ENCODE results near the gene HSD17B11. TPM values are rescaled to one million over a fixed set of nuclear protein-coding genes. Genes with fewer than 3 reads are reported as not detected.
"Not testable (repeated sequence)": the region's sequence is repeated elsewhere in the genome, so short reads cannot be mapped to it uniquely, and the experiment has no call there.

The HSD17B11 gene
- total RNA-seq, 1 experiment from 2014 or later: 62.5 TPM

DNA sequence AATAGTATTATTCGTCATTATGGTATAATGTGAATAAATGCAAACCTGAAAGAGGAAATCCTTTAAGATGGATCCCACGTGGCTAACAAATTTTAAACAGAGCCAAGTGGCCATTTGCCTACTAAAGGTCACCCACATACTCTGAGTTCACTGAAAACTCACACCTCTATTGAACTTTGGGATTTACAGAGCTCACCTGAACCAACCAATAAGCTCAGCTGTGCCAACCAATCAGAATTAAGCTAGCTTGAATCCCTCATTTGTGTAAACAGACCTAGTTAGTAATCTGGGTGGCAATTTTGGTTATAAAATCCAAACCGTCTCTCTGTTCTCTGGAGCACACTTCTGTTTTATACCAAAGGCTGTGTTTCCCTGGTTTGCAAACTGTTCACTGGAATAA, 26.0 kb upstream of the HSD17B11 start:
- peaks cover 13% of the 10 kb centered on the region for H3K4me1 ChIP-seq
- H3K27me3 ChIP-seq: no peaks in the 10 kb centered on the region
- no peak for DNase-seq
- H3K36me3 ChIP-seq: no peaks in the 10 kb centered on the region
- 0 out of 2 replicates have a peak, but pooled peaks cover 4% of the 10 kb centered on the region for H3K9me3 ChIP-seq (replicated peaks)
- no peak overlapping the region for H3K27ac ChIP-seq
- H3K4me3 ChIP-seq: no peak overlapping the region

DNA sequence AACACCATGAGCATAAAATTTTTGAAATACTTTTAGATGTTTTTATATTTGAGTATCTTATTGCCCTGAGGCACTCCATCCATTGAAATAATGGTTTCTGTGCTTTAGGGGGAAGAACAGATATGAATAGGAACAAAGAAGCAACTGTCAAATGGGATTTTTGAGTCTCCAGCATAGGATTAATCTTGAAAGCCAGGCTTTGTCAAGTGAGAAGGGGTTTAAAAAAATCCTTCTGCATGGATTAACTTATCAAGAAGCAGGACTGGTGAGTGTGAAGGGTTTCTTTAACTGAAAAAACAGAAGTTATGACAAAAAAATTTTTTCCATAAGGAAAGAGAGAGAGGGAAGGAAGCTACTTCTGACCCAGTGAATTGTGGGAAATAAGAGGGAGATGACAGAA, 23.8 kb upstream of the HSD17B11 start:
- Histone ChIP-seq H3K4me3 (no peak overlapping the region), H3K27ac (no peak overlapping the region), H3K36me3 (no peaks in the 10 kb centered on the region), H3K27me3 (no peaks in the 10 kb centered on the region), H3K4me1 (peaks cover 8% of the 10 kb centered on the region), H3K9me3 (replicated peaks) (0 out of 2 replicates have a peak, but pooled peaks cover 4% of the 10 kb centered on the region)
- peak in 1 of 2 experiments; percentile 63 for DNase-seq

DNA sequence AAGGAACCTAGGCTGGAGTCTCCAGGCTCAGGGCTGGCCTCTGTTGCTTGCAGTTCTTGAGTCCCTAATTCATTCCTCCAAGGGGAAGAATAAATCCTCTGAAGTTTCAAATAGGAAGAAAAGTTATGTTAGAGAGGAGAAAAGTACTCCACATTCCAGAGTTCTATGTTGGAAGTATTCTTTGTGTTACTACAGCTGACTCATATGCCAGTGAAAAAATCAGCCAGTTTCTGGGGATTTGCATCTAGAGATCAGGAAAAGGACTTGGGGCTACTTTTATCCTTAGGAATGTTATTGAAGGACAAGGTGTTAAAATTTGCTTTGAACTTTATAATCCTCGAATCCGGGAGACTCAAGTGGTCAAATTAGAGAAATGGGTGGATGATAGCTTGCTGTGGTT, 19.7 kb upstream of the HSD17B11 start:
- H3K27me3 ChIP-seq: no peaks in the 10 kb centered on the region
- 0 out of 2 replicates have a peak, but pooled peaks cover 4% of the 10 kb centered on the region for H3K9me3 ChIP-seq (replicated peaks)
- no peaks in the 10 kb centered on the region; the same call in none of the 2 replicates for H3K4me1 ChIP-seq
- H3K4me3 ChIP-seq: no peak overlapping the region
- no peaks in the 10 kb centered on the region for H3K36me3 ChIP-seq
- no peak overlapping the region for H3K27ac ChIP-seq
- DNase-seq: no peak

DNA sequence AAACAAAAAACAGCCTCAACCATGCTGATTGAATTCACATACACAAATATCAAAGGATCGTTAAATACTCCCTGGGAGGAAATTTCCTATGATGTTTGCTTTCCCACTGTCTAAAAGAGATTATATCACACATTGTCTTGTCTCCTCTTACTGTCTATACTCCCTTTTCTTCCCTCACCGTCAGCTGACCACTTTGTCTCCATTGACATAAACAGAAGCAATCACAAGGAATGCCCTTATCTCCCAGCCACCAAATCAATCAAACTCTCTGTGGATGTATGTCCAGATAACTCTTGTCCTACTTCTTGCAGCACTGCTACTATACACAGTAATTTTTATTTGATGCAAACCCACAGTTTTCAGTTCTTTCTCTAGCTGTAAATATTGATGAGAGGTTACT, 19.2 kb upstream of the HSD17B11 start:
- no peaks in the 10 kb centered on the region; the same call in none of the 2 replicates for H3K4me1 ChIP-seq
- H3K4me3 ChIP-seq: no peak overlapping the region
- H3K36me3 ChIP-seq: no peaks in the 10 kb centered on the region
- no peak for DNase-seq
- no peak overlapping the region for H3K27ac ChIP-seq
- no peaks in the 10 kb centered on the region for H3K27me3 ChIP-seq
- H3K9me3 ChIP-seq (replicated peaks): 0 out of 2 replicates have a peak, but pooled peaks cover 4% of the 10 kb centered on the region

DNA sequence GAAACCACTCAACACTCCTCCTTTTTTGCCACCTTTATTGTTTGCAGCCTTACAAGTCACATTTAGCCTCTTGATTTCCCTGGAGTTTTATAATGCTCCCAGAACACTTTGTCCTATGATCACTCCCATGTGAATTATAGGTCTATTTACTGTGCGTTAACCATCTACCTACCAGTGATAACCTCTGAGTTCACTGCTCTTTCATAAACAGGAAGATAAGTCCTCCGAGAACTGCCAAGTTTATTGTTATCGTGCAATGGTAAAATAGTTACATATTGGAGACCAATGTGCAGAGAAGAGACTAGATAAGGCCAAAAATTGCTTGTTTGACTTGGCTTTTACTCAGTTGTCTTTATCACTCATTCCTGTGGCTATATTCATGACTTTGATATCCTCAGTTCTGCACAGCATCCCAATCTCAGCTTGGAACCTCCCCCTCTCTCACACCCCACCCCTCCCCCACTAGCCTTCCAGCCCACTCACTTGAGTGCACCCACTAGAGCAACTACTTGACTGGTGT, 18.5 kb upstream of the HSD17B11 start:
- no peaks in the 10 kb centered on the region for H3K27me3 ChIP-seq
- H3K27ac ChIP-seq: no peak overlapping the region
- H3K4me3 ChIP-seq: no peak overlapping the region
- 0 out of 2 replicates have a peak, but pooled peaks cover 4% of the 10 kb centered on the region for H3K9me3 ChIP-seq (replicated peaks)
- no peaks in the 10 kb centered on the region; the same call in none of the 2 replicates for H3K4me1 ChIP-seq
- no peaks in the 10 kb centered on the region for H3K36me3 ChIP-seq
- no peak for DNase-seq

DNA sequence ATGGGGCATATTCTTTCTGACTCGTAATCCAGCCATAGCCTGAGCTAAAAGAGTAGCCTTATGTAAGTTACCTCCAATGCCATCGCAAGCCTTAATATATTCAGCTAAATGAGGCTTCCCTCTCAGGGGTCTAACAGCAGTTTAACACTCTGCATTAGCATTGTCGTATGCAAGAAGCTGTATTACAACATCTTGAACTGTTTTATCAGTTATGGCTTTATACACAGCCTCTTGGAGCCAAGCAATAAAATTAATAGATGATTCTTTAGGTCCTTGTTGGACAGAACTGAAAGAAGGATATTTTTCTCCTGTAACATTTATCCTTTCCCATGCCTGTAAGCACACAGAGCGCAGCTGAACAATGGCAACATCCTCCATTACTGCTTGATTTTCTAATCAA, 15.9 kb upstream of the HSD17B11 start:
- not testable (repeated sequence) for H3K9me3 ChIP-seq (replicated peaks); DNase-seq; H3K36me3 ChIP-seq; H3K27ac ChIP-seq; H3K27me3 ChIP-seq; H3K4me3 ChIP-seq; H3K4me1 ChIP-seq

DNA sequence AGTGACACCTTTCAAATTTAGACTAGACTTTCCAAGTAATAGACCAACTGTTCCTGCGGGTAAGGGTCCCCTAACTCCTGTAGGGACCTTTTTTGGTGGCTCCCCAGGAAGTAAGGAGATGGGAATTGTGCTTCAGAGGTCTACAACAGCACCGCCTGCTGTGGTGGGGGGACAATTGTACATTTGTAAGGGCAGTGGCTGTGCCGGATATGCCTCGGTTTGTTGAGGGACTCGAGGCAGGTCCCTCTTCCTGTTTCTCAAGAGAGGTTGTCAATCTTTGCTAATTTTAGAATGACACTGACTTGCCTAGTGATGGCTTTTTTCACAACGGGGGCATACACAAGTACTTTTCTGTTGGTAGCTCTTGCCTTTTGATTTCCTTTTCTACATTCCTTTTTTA, 15.5 kb upstream of the HSD17B11 start:
- Histone ChIP-seq H3K27me3 (no peaks in the 10 kb centered on the region), H3K4me3 (no peak overlapping the region), H3K9me3 (replicated peaks) (0 out of 2 replicates have a peak, but pooled peaks cover 4% of the 10 kb centered on the region), H3K4me1 (no peaks in the 10 kb centered on the region; the same call in 1 of the 2 replicates), H3K27ac (no peak overlapping the region), H3K36me3 (no peaks in the 10 kb centered on the region)
- DNase-seq: no peak

DNA sequence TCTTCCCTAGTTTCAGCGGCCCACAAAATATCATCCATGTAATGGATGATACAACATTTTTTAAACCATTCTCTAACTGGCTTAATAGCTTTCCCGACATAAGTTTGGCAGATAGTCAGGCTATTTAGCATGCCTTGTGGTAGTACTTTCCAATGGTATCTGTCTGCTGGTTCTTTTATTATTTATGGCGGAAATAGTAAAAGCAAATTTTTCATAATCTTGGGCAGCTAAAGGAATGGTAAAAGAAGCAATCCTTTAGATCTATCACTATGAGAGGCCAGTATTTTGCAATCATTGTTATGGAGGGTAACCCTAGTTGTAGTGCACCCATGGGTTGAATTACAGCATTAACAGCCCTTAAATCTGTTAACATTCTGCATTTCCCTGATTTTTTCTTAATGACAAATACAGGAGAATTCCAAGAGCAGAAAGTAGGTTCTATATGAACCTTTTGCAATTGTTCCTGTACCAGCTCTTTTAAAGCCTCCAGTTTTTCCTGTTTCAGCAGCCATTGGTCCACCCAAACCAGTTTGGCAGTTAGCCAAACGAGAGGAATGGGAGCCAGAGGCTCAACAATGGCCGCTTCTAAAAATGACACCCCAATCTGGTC, 14.3 kb upstream of the HSD17B11 start:
- Histone ChIP-seq H3K9me3 (replicated peaks) (0 out of 2 replicates have a peak, but pooled peaks cover 4% of the 10 kb centered on the region), H3K27me3 (no peaks in the 10 kb centered on the region), H3K36me3 (no peaks in the 10 kb centered on the region), H3K4me3 (no peak overlapping the region), H3K27ac (no peak overlapping the region), H3K4me1 (no peaks in the 10 kb centered on the region; the same call in 1 of the 2 replicates)
- DNase-seq: no peak

DNA sequence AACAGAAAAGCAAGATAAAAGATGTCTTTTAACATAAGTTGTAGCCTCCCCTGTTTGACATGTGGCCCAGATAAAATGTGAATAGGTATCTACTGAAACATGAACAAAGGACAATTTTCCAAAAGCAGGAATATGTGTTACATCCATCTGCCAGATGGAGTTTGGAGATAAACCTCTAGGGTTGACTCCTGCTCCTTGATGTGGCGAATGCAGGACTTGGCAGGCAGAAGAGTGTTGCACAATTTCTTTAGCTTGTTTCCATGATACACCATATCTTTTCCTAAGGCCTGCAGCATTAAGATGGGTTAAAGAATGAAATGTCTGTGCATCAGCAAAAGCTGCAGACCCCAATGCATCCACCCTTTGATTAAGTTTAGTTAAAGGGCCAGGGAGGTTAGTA, 12.7 kb upstream of the HSD17B11 start:
- H3K4me3 ChIP-seq; H3K4me1 ChIP-seq; DNase-seq; H3K27ac ChIP-seq; H3K27me3 ChIP-seq; H3K36me3 ChIP-seq; H3K9me3 ChIP-seq (replicated peaks): not testable (repeated sequence)

DNA sequence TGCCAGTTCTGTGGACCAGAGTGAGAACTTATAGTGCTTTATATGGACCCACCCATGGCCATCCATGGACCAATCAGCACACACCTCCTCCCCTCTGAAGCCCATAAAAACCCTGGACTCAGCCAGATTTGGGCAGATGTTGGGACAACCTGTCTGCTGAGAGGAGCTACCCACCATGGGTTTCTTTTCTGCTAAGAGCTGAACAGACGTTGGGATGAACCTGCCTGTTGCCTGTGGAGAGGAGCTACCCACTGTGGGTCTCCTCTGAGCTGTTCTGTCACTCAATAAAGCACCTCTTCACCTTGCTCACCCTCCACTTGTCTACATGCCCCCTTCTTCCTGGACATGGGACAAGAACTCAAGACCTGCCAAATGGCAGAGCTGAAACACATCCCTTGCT, 9.0 kb upstream of the HSD17B11 start:
- Histone ChIP-seq H3K9me3 (replicated peaks) (0 out of 2 replicates have a peak, but pooled peaks cover 4% of the 10 kb centered on the region), H3K4me1 (no peaks in the 10 kb centered on the region), H3K27ac (no peak overlapping the region), H3K4me3 (no peak overlapping the region), H3K27me3 (no peaks in the 10 kb centered on the region), H3K36me3 (no peaks in the 10 kb centered on the region)
- no peak for DNase-seq

DNA sequence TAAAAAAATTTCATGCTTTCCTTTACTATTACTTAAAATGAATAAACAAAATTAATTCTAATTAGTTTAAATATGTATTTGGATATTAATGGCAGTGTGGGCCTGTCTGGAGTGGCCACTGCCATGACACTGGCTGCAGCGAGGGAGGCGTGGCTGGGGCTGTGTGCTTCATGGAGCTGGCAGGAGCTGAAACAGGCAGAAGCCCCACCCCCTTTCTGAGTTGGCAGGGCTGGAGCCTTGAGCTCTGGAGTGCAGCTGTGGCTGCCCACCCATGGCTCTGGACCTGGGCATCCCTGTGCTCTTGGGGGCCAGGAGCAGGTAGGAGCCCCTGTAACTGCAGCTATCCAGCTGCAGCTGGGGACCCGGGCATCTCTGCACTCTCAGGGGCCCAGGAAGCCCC, 8.2 kb upstream of the HSD17B11 start:
- Histone ChIP-seq H3K27ac (no peak overlapping the region), H3K4me3 (no peak overlapping the region)
- DNase-seq: peak; percentile 21 to 33

DNA sequence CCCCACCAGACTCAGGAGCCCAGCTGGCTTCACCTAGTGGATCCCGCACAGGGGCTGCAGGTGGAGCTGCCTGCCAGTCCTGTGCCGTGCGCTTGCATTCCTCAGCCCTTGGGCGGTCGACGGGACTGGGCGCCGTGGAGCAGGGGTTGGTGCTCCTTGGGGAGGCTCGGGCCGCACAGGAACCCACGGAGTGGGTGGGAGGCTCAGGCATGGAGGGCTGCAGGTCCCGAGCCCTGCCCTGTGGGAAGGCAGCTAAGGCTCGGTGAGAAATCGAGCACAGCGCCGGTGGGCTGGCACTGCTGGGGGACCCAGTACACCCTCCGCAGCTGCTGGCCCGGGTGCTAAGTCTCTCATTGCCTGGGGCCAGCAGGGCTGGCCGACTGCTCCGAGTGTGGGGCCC, 4.9 kb upstream of the HSD17B11 start:
- DNase-seq; H3K4me1 ChIP-seq; H3K9me3 ChIP-seq (replicated peaks); H3K27ac ChIP-seq; H3K27me3 ChIP-seq; H3K4me3 ChIP-seq; H3K36me3 ChIP-seq: not testable (repeated sequence)

More for the DNA sequence above, 8.2 kb upstream of the HSD17B11 start:
- no peaks in the 10 kb centered on the region for H3K27me3 ChIP-seq
- H3K4me1 ChIP-seq: no peaks in the 10 kb centered on the region
- 0 out of 2 replicates have a peak, but pooled peaks cover 4% of the 10 kb centered on the region for H3K9me3 ChIP-seq (replicated peaks)
- no peaks in the 10 kb centered on the region for H3K36me3 ChIP-seq

DNA sequence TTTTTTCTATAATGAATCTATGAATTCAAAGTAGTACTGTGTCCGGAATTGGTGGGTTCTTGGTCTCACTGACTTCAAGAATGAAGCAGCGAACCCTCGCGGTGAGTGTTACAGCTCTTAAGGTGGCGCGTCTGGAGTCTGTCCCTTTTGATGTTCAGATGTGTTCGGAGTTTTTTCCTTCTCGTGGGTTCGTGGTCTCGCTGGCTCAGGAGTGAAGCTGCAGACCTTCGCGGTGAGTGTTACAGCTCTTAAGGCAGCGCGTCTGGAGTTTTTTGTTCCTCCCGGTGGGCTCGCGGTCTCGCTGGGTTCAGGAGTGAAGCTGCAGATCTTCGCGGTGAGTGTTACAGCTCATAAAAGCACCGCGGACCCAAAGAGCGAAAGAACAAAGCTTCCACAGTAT, 4.1 kb upstream of the HSD17B11 start:
- not testable (repeated sequence) for H3K27me3 ChIP-seq; H3K4me3 ChIP-seq; H3K4me1 ChIP-seq; H3K36me3 ChIP-seq; H3K27ac ChIP-seq; DNase-seq; H3K9me3 ChIP-seq (replicated peaks)

DNA sequence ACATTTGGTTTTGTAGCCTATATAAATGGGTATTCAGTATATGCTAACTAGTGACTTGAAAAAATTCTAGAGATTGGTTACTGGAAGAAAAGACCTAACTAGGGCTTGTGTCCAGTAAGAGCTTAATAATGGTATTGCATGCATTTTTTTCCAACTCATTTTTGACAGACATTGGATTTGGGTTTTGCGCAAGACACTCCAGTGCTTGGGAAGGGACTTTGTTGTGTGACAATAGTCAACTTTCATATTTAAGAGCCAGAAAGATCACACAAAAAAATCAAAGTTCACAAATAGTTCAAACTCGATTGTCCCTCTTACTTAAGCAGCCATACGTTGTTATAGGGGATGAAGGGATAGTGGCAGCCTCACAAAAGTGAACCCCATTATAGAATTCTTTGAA, 1.2 kb upstream of the HSD17B11 start:
- peaks cover 7% of the 10 kb centered on the region; the same call in 1 of the 2 replicates for H3K4me1 ChIP-seq
- no peak overlapping the region; the same call in 1 of the 2 replicates for H3K27ac ChIP-seq
- peak overlapping the region; percentile 70 for H3K4me3 ChIP-seq
- no peaks in the 10 kb centered on the region; the same call in 1 of the 2 replicates for H3K9me3 ChIP-seq (replicated peaks)
- DNase-seq: no peak
- no peaks in the 10 kb centered on the region for H3K27me3 ChIP-seq
- H3K36me3 ChIP-seq: peaks cover 3% of the 10 kb centered on the region

DNA sequence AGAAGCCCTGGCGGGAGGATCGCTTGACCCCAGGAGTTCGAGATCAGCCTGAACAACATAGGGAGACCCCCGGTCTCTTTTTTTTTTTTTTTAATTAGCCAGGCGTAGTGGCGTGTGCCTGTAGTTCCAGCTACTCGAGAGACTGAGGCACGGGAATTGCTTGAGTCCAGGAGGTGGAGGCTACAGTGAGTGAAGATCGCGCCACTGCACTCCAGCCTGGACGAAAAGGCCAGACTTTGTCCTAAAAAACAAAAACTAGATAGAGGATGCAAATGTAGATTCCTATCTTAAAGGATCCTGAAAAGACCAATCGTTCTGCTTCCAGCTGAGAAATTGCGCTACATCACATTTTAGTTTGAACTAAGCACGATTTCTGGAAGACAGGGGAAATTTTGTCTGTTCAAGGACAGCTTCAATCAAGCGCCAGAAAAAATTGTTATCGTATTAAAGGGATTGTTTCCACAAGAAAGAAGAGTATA, 627 bp upstream of the HSD17B11 start:
- DNase-seq: no peak
- peaks cover 7% of the 10 kb centered on the region; the same call in 1 of the 2 replicates for H3K4me1 ChIP-seq

More for the DNA sequence above, 627 bp upstream of the HSD17B11 start:
- H3K36me3 ChIP-seq: peaks cover 5% of the 10 kb centered on the region
- H3K27me3 ChIP-seq: no peaks in the 10 kb centered on the region
- H3K4me3 ChIP-seq: peak overlapping the region; percentile 70
- H3K27ac ChIP-seq: peak overlapping the region; percentile 61
- H3K9me3 ChIP-seq (replicated peaks): no peaks in the 10 kb centered on the region; the same call in 1 of the 2 replicates
